H9 (cell line): ENCODE measurements around the gene NFS1. TPM values are rescaled to one million over a fixed set of nuclear protein-coding genes. Genes with fewer than 3 reads are reported as not detected.

Experiments used
- DNase-seq: peaks from one replicate; pipeline ENCODE4 v3.0.0-alpha.2; 2017
- H2AFZ ChIP-seq: one replicate; pipeline ENCODE4 v1.6.1; 2013; ENCODE audit warnings: mild to moderate bottlenecking, low read length, control low read depth, moderate library complexity
- H2AK5ac ChIP-seq: 2 replicates; pipeline ENCODE4 v1.6.1; 2013; ENCODE audit warnings: low read length, control low read depth, mixed read lengths; ENCODE audit not compliant: insufficient read length
- H2BK120ac ChIP-seq: one replicate; pipeline ENCODE4 v1.6.1; 2013; ENCODE audit warnings: low read depth, mild to moderate bottlenecking, low read length, control low read depth, inconsistent platforms; ENCODE audit not compliant: poor library complexity, severe bottlenecking
- H2BK12ac ChIP-seq: 2 replicates; pipeline ENCODE4 v1.6.1; 2013; ENCODE audit warnings: low read length, control low read depth, mixed read lengths, low read depth; ENCODE audit not compliant: insufficient read length
- H2BK15ac ChIP-seq: 2 replicates; pipeline ENCODE4 v1.6.1; 2013; ENCODE audit warnings: low read depth, low read length, control low read depth
- H2BK20ac ChIP-seq: one replicate; pipeline ENCODE4 v1.6.1; 2013; ENCODE audit warnings: low read depth, mild to moderate bottlenecking, low read length, control low read depth, inconsistent platforms; ENCODE audit not compliant: poor library complexity, severe bottlenecking
- H2BK5ac ChIP-seq: 2 replicates; pipeline ENCODE4 v1.6.1; 2013; ENCODE audit warnings: low read length, control low read depth, mixed read lengths; ENCODE audit not compliant: insufficient read length
- H3K14ac ChIP-seq: 2 replicates; pipeline ENCODE4 v1.6.1; 2013; ENCODE audit warnings: low read length, control low read depth; ENCODE audit not compliant: insufficient read depth
- H3K18ac ChIP-seq: 2 replicates; pipeline ENCODE4 v1.6.1; 2013; ENCODE audit warnings: low read depth, mild to moderate bottlenecking, mixed read lengths, low read length, control low read depth; ENCODE audit not compliant: insufficient read length
- H3K23ac ChIP-seq: 2 replicates; pipeline ENCODE4 v1.6.1; 2013; ENCODE audit warnings: low read length, control low read depth, mixed read lengths, low read depth; ENCODE audit not compliant: insufficient read length
- H3K23me2 ChIP-seq: 2 replicates; pipeline ENCODE4 v1.6.1; 2013; ENCODE audit warnings: low read depth, mild to moderate bottlenecking, mixed read lengths, low read length, control low read depth; ENCODE audit not compliant: insufficient read length, poor library complexity, severe bottlenecking
- H3K27ac ChIP-seq: 2 replicates; pipeline ENCODE4 v1.5.1; 2013; ENCODE audit warnings: low read length, control low read depth, mixed read lengths, low read depth; ENCODE audit not compliant: insufficient read length
- H3K27me3 ChIP-seq: 2 replicates; pipeline ENCODE4 v1.6.1; 2013; ENCODE audit warnings: low read length, control low read depth, inconsistent platforms; ENCODE audit not compliant: insufficient read depth
- H3K4ac ChIP-seq: 2 replicates; pipeline ENCODE4 v1.6.1; 2013; ENCODE audit warnings: low read depth, mild to moderate bottlenecking, control low read depth, inconsistent platforms, low read length, moderate library complexity
- H3K4me1 ChIP-seq: 2 replicates; pipeline ENCODE4 v1.6.1; 2013; ENCODE audit warnings: low read length, control low read depth, inconsistent platforms; ENCODE audit not compliant: insufficient read depth
- H3K4me2 ChIP-seq: 2 replicates; pipeline ENCODE4 v1.6.1; 2013; ENCODE audit warnings: low read length, control low read depth, mixed read lengths; ENCODE audit not compliant: insufficient read length, insufficient read depth
- H3K56ac ChIP-seq: 2 replicates; pipeline ENCODE4 v1.6.1; 2013; ENCODE audit warnings: low read depth, mild to moderate bottlenecking, mixed read lengths, low read length, control low read depth; ENCODE audit not compliant: insufficient read length
- H3K79me1 ChIP-seq: 2 replicates; pipeline ENCODE4 v1.6.1; 2013; ENCODE audit warnings: low read depth, mild to moderate bottlenecking, moderate library complexity, low read length, control low read depth, inconsistent platforms; ENCODE audit not compliant: insufficient read depth, poor library complexity, severe bottlenecking
- H3K79me2 ChIP-seq: 2 replicates; pipeline ENCODE4 v1.6.1; 2013; ENCODE audit warnings: low read length, control low read depth, inconsistent platforms; ENCODE audit not compliant: insufficient read depth
- H3K9ac ChIP-seq: 2 replicates; pipeline ENCODE4 v1.6.1; 2013; ENCODE audit warnings: low read length, control low read depth, mixed read lengths; ENCODE audit not compliant: insufficient read length; ENCODE audit errors: extremely low read depth
- H3K9me3 ChIP-seq: one replicate; pipeline ENCODE4 v1.6.1; 2013; ENCODE audit warnings: low read depth, low read length, inconsistent platforms; ENCODE audit not compliant: control insufficient read depth
- H3T11ph ChIP-seq: one replicate; pipeline ENCODE4 v1.6.1; 2013; ENCODE audit warnings: mild to moderate bottlenecking, low read length, control low read depth, inconsistent platforms
- H4K20me1 ChIP-seq: one replicate; pipeline ENCODE4 v1.6.1; 2013; ENCODE audit not compliant: control insufficient read depth, insufficient read length, insufficient read depth
- H4K5ac ChIP-seq: 2 replicates; pipeline ENCODE4 v1.6.1; 2013; ENCODE audit warnings: low read depth, mild to moderate bottlenecking, mixed read lengths, low read length, control low read depth; ENCODE audit not compliant: insufficient read length
- H4K8ac ChIP-seq: replicated peaks from 2 replicates; pipeline ENCODE4 v1.6.1; 2013; ENCODE audit warnings: low read length, control low read depth, mixed read lengths, low read depth; ENCODE audit not compliant: insufficient read length
- H4K91ac ChIP-seq: 2 replicates; pipeline ENCODE4 v1.6.1; 2013; ENCODE audit warnings: low read depth, mild to moderate bottlenecking, moderate library complexity, mixed read lengths, low read length, control low read depth; ENCODE audit not compliant: insufficient read length
- H3K27ac Mint-ChIP-seq, 3 experiments: 2 replicates in 2 of 3; 3 replicates in 1 of 3; pipeline ENCODE4 v1.8.0; 2020 to 2021; ENCODE audit warnings: mixed read lengths in 3 of 3, mild to moderate bottlenecking in 1 of 3, moderate library complexity in 1 of 3
- H3K27me3 Mint-ChIP-seq: 2 replicates; pipeline ENCODE4 v1.8.0; 2021; ENCODE audit warnings: low read depth, mild to moderate bottlenecking, moderate library complexity, mixed read lengths
- H3K36me3 Mint-ChIP-seq, 3 experiments: 2 replicates in 2 of 3; 3 replicates in 1 of 3; pipeline ENCODE4 v1.8.0; 2020 to 2021; ENCODE audit warnings: low read depth in 3 of 3, mixed read lengths in 3 of 3; ENCODE audit not compliant: insufficient read depth in 1 of 3
- H3K4me1 Mint-ChIP-seq, 2 experiments: 2 replicates each; pipeline ENCODE4 v1.8.0; 2020; ENCODE audit warnings: mixed read lengths in 2 of 2
- H3K4me3 Mint-ChIP-seq, 2 experiments: 2 replicates in 1 of 2; 3 replicates in 1 of 2; pipeline ENCODE4 v1.8.0; 2020 to 2021; ENCODE audit warnings: mild to moderate bottlenecking in 2 of 2, mixed read lengths in 2 of 2, moderate library complexity in 1 of 2
- H3K9me3 Mint-ChIP-seq, 2 experiments: 2 replicates in 1 of 2; 3 replicates in 1 of 2; pipeline ENCODE4 v1.8.0; 2020; ENCODE audit warnings: mild to moderate bottlenecking in 2 of 2, mixed read lengths in 2 of 2, moderate library complexity in 1 of 2
- CTCF ChIP-seq: fragments of 200-600 bp; sonication (generic); conservative IDR thresholded peaks from 3 replicates; pipeline ENCODE4 v1.8.0; 2021; ENCODE audit warnings: antibody characterized with exemption, mild to moderate bottlenecking
- WGBS: extraction: QIAGEN DNeasy Blood & Tissue Kit; methylation state at CpG from one replicate; pipeline ENCODE4 v1.1.7; 2013; ENCODE audit warnings: missing lambda C conversion rate, low lambda C conversion rate, mixed read lengths; ENCODE audit not compliant: insufficient read length; ENCODE audit errors: extremely low coverage; 5-methylcytosine and 5-hydroxymethylcytosine counted together
- total RNA-seq: library from RNA; stranded (reverse); gene quantifications from 2 replicates; pipeline ENCODE4 v1.2.1, GENCODE V29; 2021

Gene NFS1
- total RNA-seq, 1 experiment from 2014 or later, result 26.6 TPM

- Histone ChIP-seq H3K4me1 (no peaks in the 10 kb centered on the region), H3K23me2 (no peaks in the 10 kb centered on the region), H3K9ac (no peak overlapping the region), H4K20me1 (no peaks in the 10 kb centered on the region), H2BK5ac (no peak overlapping the region), H3K18ac (no peak overlapping the region), H2BK20ac (no peak overlapping the region), H4K91ac (no peak overlapping the region), H3K27ac (no peak overlapping the region), H4K8ac (no peak overlapping the region), H3K56ac (no peak overlapping the region), H2AK5ac (no peak overlapping the region), H3K79me1 (no peaks in the 10 kb centered on the region), H3K27me3 (no peaks in the 10 kb centered on the region), H2BK12ac (no peak overlapping the region), H2BK15ac (no peak overlapping the region), H3K4ac (no peak overlapping the region), H2BK120ac (no peak overlapping the region), H3K4me2 (no peak overlapping the region), H3K14ac (no peak overlapping the region), H3K23ac (no peak overlapping the region), H3T11ph (no peak overlapping the region), H3K79me2 (peaks cover 2% of the 10 kb centered on the region; the same call in 1 of the 2 replicates), H3K9me3 (no peaks in the 10 kb centered on the region), H2AFZ (no peak overlapping the region), H4K5ac (no peak overlapping the region)
- Mint-ChIP-seq H3K27me3 (no peaks in the 10 kb centered on the region), H3K27ac (no peak overlapping the region), H3K4me3 (no peak overlapping the region), H3K9me3 (no peaks in the 10 kb centered on the region; a peak in 1 of 5 replicates), H3K36me3 (peaks cover 12 to 39% (median 36%) of the 10 kb centered on the region in 3 experiments; a peak in 6 of 7 replicates), H3K4me1 (peaks cover 3% of the 10 kb centered on the region in 2 experiments; a peak in 3 of 4 replicates)
- no peak for TF ChIP-seq CTCF
- no peak for DNase-seq
- no CpG with 5 or more reads among the region's 5 CpGs for WGBS
These were observed 29.9 kb downstream of the NFS1 start for GRCh38 chr20:35669221-35669620.
